Body of pancreas (tissue), 4 donors: ENCODE data around the gene TMEM94. TPM values are rescaled to one million over a fixed set of nuclear protein-coding genes. Genes with fewer than 3 reads are reported as not detected.

ENCODE experiments used
- ATAC-seq: fragments of 150-250 bp; one replicate; pipeline ENCODE4 v1.9.1; 2016
- DNase-seq, 4 donors: peaks; one replicate each; pipeline ENCODE4 v3.0.0-alpha.2; 2019
- H3K27ac ChIP-seq, 4 donors: fragments of 200-600 bp; sonication (generic); 1 replicate in 3 of 4; 2 replicates in 1 of 4; pipeline versions ENCODE4 v1.5.1 to v1.6.1; 2016 to 2019; ENCODE audit warnings: mild to moderate bottlenecking in 1 of 4, mixed read lengths in 1 of 4, moderate library complexity in 1 of 4
- H3K27me3 ChIP-seq, 2 donors: fragments of 200-600 bp; sonication (generic); one replicate each; pipeline ENCODE4 v1.6.0; 2016; ENCODE audit warnings: mild to moderate bottlenecking in 1 of 2
- H3K36me3 ChIP-seq, 2 donors: fragments of 200-600 bp; sonication (generic); replicated peaks in 1 of 2; 2 replicates each; pipeline ENCODE4 v1.5.1; 2016; ENCODE audit warnings: low read depth in 2 of 2; ENCODE audit not compliant: insufficient read depth in 1 of 2
- H3K4me1 ChIP-seq: fragments of 200-600 bp; sonication (generic); one replicate; pipeline ENCODE4 v1.6.0; 2016
- H3K4me3 ChIP-seq, 2 donors: fragments of 200-600 bp; sonication (generic); 1 replicate in 1 of 2; 2 replicates in 1 of 2; pipeline ENCODE4 v1.5.1; 2016 to 2019
- H3K9me3 ChIP-seq, 3 donors: fragments of 200-600 bp; sonication (generic); 1 replicate in 2 of 3; 2 replicates in 1 of 3; pipeline ENCODE4 v1.5.1; 2016
- POLR2A ChIP-seq, 3 donors: fragments of 450-650 bp; IDR thresholded peaks; one replicate each; pipeline ENCODE4 v1.6.1; 2016; ENCODE audit warnings: antibody characterized with exemption in 3 of 3, mild to moderate bottlenecking in 2 of 3
- whole genome bisulfite sequencing, 2 donors: methylation state at CpG; one replicate each; pipeline ENCODE4 v1.1.5; 2017; 5-methylcytosine and 5-hydroxymethylcytosine counted together
- intact Hi-C: fragments of 100-400 bp; cut with DNase I; formaldehyde crosslinking; loops from one replicate; pipeline ENCODE4 v1.15.1; 2023
- total RNA-seq, 2 donors: library from RNA; depleted of rRNA; stranded (reverse); fragments of >200 nt; gene quantifications; one replicate each; pipeline ENCODE4 v1.1.0, GENCODE V29; 2016
- TF ChIP-seq, protein P1 (sequence below), 7 experiments: fragments of 450-650 bp in 4 of 7; fragments of 200-600 bp in 3 of 7; sonication (generic) in 3 of 7; IDR thresholded peaks; one replicate each; pipeline ENCODE4 v1.5.1; 2016 to 2019; ENCODE audit warnings: antibody characterized with exemption in 7 of 7

The TMEM94 gene
- total RNA-seq, 2 donors from 2014 or later, result 27.2 to 145 TPM

DNA sequence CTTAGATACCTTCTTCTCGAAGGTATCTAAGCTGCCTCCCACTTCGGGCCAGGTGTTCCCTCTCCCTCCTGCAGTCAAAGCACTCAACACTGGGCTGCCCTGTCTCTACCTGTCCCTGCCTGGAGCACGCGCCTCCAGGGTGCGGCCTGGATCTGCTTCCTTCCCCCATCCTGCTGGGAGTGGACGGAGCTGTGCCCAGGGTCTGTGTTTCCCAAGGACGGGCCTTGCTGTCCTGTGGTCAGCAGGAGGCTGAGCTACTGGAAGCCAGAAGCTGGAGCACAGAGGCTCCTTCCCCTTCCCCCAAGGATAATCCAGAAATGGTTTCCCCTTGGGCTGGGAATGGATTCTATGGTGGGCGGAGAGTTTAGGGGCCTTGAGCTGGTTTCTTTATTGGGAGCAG, 85.8 kb downstream of the TMEM94 start:
- DNase-seq, result no peak
- no peaks in the 10 kb centered on the region for H3K36me3 ChIP-seq

DNA sequence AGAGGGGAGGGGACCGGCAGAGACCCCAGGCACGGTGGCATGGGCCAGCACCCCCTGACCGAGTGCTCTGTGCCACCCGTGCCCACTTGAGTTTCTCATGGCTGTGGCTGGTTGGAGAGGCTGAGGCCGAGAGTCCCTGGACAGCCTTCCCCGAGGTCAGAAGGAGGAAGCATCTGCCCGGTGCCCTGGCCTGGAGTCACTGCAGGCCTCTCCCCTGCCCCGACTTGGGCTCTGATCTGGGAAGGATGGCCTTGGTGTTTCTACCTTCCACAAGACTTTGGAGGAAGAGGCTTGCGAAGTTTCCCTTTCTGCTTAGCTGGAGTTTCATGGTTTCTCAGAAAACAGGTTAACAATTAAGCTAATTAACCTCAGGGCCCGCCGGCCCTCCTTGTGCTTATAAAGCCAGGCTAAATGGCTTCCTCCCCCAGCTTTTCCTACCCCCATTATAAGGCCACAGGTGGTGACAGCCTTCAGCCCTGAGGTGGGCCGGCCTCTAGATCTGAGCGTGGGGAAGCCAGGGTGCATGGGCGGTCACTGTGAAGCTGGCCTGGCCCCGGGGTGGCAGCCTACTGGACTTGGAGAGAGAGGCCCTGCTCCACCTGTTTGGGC, 86.4 kb downstream of the TMEM94 start:
- WGBS, 2 donors, result 56 to 65% methylated on average over 11 to 15 of the region's 15 CpGs
- H3K27ac ChIP-seq, result peak overlapping the region; percentile 50 to 79 (median 67)
- peaks cover 93% of the 10 kb centered on the region for H3K4me1 ChIP-seq
- TF ChIP-seq, protein P1, sequence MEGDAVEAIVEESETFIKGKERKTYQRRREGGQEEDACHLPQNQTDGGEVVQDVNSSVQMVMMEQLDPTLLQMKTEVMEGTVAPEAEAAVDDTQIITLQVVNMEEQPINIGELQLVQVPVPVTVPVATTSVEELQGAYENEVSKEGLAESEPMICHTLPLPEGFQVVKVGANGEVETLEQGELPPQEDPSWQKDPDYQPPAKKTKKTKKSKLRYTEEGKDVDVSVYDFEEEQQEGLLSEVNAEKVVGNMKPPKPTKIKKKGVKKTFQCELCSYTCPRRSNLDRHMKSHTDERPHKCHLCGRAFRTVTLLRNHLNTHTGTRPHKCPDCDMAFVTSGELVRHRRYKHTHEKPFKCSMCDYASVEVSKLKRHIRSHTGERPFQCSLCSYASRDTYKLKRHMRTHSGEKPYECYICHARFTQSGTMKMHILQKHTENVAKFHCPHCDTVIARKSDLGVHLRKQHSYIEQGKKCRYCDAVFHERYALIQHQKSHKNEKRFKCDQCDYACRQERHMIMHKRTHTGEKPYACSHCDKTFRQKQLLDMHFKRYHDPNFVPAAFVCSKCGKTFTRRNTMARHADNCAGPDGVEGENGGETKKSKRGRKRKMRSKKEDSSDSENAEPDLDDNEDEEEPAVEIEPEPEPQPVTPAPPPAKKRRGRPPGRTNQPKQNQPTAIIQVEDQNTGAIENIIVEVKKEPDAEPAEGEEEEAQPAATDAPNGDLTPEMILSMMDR (IDR thresholded peaks at IDR 0.05), result no peak
- no peak for TF ChIP-seq POLR2A (IDR thresholded peaks at IDR 0.05)
- no peaks in the 10 kb centered on the region for H3K9me3 ChIP-seq
- no peak overlapping the region for H3K4me3 ChIP-seq
- H3K36me3 ChIP-seq, result no peaks in the 10 kb centered on the region
- peak; percentile 22 for ATAC-seq
- intact Hi-C loops, result no loop called here
- H3K27me3 ChIP-seq, result no peaks in the 10 kb centered on the region
- DNase-seq, result no peak

More for the DNA sequence above, 85.8 kb downstream of the TMEM94 start:
- peaks cover 89% of the 10 kb centered on the region for H3K4me1 ChIP-seq
- peak overlapping the region; percentile 50 to 79 (median 67) for H3K27ac ChIP-seq
- no peaks in the 10 kb centered on the region for H3K27me3 ChIP-seq
- no peak overlapping the region for H3K4me3 ChIP-seq
- WGBS, 2 donors, result 70 to 81% methylated on average over 8 of the region's 8 CpGs
- TF ChIP-seq, protein P1 (IDR thresholded peaks at IDR 0.05), result no peak
- no peak for TF ChIP-seq POLR2A (IDR thresholded peaks at IDR 0.05)
- no peaks in the 10 kb centered on the region for H3K9me3 ChIP-seq
- ATAC-seq, result no peak
- intact Hi-C loops, result no loop called here

DNA sequence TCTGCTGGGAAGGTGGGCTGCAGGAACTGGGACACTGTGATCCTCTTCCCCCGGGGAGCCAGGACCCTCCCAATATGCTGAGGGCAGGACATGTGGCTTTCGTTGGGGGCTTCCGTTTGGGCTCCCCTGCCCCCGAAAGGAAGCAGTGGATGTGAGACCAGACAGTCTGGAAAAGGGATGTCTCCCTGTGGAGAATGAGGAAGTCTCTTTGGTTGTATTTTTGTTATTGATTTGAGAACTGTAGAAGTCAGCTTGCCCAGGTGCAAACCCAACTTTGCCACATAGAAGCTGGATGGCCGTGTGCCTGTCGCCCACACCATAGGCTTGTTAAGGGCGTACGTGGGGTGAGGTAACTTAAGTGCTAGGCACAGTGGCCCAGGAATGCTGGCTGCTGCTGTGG, 87.8 kb downstream of the TMEM94 start:
- Histone ChIP-seq H3K36me3 (no peaks in the 10 kb centered on the region), H3K9me3 (no peaks in the 10 kb centered on the region), H3K27me3 (no peaks in the 10 kb centered on the region), H3K27ac (peak overlapping the region in 3 of 4 donors; percentile 59 to 79 (median 75)), H3K4me3 (no peak overlapping the region), H3K4me1 (peaks cover 92% of the 10 kb centered on the region)
- ATAC-seq, result no peak
- TF ChIP-seq, protein P1 (IDR thresholded peaks at IDR 0.05), result no peak
- TF ChIP-seq POLR2A (IDR thresholded peaks at IDR 0.05), result no peak
- WGBS, 2 donors, result 70 to 77% methylated on average over 5 to 8 of the region's 8 CpGs
- intact Hi-C loops, result no loop called here
- DNase-seq, result no peak

DNA sequence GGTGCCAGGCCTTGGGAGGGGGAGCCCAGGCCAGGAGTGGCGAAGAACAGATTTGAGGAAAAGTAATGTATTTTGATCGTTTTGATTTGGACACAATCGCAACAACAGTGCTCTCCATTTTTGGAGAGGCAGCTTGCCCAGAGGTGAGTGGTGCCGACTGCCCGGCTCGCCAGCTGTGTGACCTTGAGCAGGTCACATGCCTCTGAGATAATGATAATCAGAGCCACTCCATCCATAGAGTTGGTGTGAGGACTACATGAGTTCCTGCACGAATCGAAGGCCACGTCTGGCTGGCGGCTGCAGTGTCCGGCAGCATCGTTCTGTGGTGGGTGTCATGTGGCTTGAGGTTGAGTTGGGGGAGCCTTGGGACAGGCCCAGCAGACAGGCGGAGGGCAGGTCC, 89.7 kb downstream of the TMEM94 start:
- Histone ChIP-seq H3K4me1 (peaks cover 92% of the 10 kb centered on the region), H3K36me3 (no peaks in the 10 kb centered on the region), H3K4me3 (no peak overlapping the region), H3K9me3 (no peaks in the 10 kb centered on the region), H3K27ac (peak overlapping the region in 3 of 4 donors; percentile 59 to 79 (median 75)), H3K27me3 (no peaks in the 10 kb centered on the region)
- intact Hi-C loops, result no loop called here
- DNase-seq (peak; percentile 43 to 67 (median 49)), ATAC-seq (no peak)
- TF ChIP-seq, protein P1 (IDR thresholded peaks at IDR 0.05), result no peak
- TF ChIP-seq POLR2A (IDR thresholded peaks at IDR 0.05), result no peak
- 19 to 37% methylated on average over 8 to 13 of the region's 13 CpGs for WGBS, 2 donors

DNA sequence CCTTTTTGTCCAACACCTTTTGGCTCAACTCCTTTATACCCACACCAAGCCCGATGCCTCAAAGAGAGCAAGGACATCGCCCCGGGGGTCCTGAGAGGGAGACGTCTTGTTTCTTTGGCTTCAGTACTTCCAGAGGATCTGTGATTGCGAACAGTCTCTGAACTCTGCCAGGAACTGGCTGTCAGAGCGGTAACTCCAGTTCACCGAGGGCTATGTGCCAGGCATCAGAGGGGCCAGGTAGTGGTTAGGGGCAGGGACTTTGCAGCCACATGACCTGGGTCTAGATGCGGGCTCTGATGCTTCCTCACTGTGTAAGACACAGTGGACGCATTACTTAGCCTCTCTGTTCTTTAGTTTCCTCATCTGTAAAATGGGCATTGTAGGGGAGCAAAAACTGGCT, 90.7 kb downstream of the TMEM94 start:
- DNase-seq (peak in 1 of 4 donors; percentile 42), ATAC-seq (no peak)
- TF ChIP-seq, protein P1 (IDR thresholded peaks at IDR 0.05), result no peak
- TF ChIP-seq POLR2A (IDR thresholded peaks at IDR 0.05), result no peak
- Histone ChIP-seq H3K9me3 (no peaks in the 10 kb centered on the region), H3K4me3 (no peak overlapping the region), H3K4me1 (peaks cover 89% of the 10 kb centered on the region), H3K36me3 (no peaks in the 10 kb centered on the region), H3K27me3 (no peaks in the 10 kb centered on the region), H3K27ac (peak overlapping the region in 3 of 4 donors; percentile 53 to 98 (median 75))
- 60 to 61% methylated on average over 7 to 9 of the region's 9 CpGs for WGBS, 2 donors
- intact Hi-C loops, result no loop called here
